Upper lobe of left lung (tissue), 4 donors: Measurements from ENCODE around the gene DNAH17.

Experiments
- EP300 ChIP-seq, 4 donors: sonication (generic); formaldehyde crosslinking; IDR thresholded peaks; one replicate each; pipeline ENCODE4 v1.5.1; 2017; ENCODE audit warnings: antibody characterized with exemption in 4 of 4, control low read depth in 2 of 4
- POLR2A ChIP-seq, 4 donors: fragments of 450-650 bp; IDR thresholded peaks; one replicate each; pipeline ENCODE4 v1.5.1; 2016 to 2017; ENCODE audit warnings: antibody characterized with exemption in 4 of 4, mild to moderate bottlenecking in 2 of 4
- POLR2AphosphoS5 ChIP-seq, 2 donors: sonication (generic); formaldehyde crosslinking; IDR thresholded peaks; one replicate each; pipeline ENCODE4 v1.5.1; 2017; ENCODE audit warnings: antibody characterized with exemption in 2 of 2
- TF ChIP-seq, protein P1 (sequence below), 6 experiments: fragments of 450-650 bp in 4 of 6; fragments of 200-600 bp in 2 of 6; sonication (generic) in 2 of 6; IDR thresholded peaks; one replicate each; pipeline ENCODE4 v1.5.1; 2016 to 2019; ENCODE audit warnings: antibody characterized with exemption in 6 of 6

DNA sequence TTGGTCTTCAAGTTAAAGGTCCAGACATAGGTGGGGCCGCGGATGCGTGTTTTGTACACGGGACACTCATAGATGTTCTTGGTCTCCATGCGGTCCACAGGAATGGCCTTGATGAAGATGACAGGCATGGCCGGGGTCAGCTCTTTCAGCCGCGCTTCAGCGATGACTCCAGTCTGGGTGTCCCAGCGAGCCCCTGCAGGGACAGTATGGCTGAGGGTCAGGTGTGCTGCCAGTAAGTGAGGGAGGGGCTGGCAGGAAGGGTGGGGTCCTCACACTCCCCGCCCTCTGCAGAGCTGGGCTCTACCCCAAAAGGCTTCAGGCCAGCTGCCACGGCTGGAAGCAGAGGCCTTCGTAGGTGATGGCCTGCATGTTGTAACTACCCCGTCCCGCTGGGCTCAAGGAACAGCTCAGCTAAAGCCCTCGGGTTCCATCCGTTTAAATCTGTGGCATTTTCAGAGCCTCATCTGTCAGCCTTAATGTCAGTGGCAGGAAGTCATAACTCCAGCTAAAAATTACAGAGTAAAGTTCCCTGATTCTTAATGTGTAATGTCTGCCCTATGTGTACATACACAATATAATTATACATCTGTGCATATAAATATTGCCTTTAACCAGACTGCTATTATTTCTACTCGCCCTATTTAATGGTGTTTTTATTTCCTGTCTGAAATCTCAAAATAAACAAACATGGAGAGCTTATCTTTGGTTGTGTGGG lies 153.1 kb downstream of the DNAH17 start:
- TF ChIP-seq POLR2A (IDR thresholded peaks at IDR 0.05) (no peak), POLR2AphosphoS5 (IDR thresholded peaks at IDR 0.05) (no peak), EP300 (IDR thresholded peaks at IDR 0.05) (no peak)
- TF ChIP-seq, protein P1, sequence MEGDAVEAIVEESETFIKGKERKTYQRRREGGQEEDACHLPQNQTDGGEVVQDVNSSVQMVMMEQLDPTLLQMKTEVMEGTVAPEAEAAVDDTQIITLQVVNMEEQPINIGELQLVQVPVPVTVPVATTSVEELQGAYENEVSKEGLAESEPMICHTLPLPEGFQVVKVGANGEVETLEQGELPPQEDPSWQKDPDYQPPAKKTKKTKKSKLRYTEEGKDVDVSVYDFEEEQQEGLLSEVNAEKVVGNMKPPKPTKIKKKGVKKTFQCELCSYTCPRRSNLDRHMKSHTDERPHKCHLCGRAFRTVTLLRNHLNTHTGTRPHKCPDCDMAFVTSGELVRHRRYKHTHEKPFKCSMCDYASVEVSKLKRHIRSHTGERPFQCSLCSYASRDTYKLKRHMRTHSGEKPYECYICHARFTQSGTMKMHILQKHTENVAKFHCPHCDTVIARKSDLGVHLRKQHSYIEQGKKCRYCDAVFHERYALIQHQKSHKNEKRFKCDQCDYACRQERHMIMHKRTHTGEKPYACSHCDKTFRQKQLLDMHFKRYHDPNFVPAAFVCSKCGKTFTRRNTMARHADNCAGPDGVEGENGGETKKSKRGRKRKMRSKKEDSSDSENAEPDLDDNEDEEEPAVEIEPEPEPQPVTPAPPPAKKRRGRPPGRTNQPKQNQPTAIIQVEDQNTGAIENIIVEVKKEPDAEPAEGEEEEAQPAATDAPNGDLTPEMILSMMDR (IDR thresholded peaks at IDR 0.05): no peak
